CD14-positive monocyte (primary cell): ENCODE measurements around the gene TBL1XR1. TPM values are rescaled to one million over a fixed set of nuclear protein-coding genes. Genes with fewer than 3 reads are reported as not detected.
"Not testable (repeated sequence)": the region's sequence is repeated elsewhere in the genome, so short reads cannot be mapped to it uniquely, and the experiment has no call there.

ENCODE experiments used
- DNase-seq, 3 donors: peaks; one replicate each; pipeline ENCODE4 v3.0.0-alpha.2; 2011 to 2022
- H2AFZ ChIP-seq: 2 replicates; pipeline ENCODE4 v1.6.0; 2012; ENCODE audit warnings: mild to moderate bottlenecking, low read depth, low read length, inconsistent platforms; ENCODE audit not compliant: insufficient read depth, poor library complexity, severe bottlenecking
- H3K27ac ChIP-seq, 2 donors: 1 replicate in 1 of 2; 2 replicates in 1 of 2; pipeline ENCODE4 v1.5.1; 2012 to 2013; ENCODE audit warnings: low read length in 2 of 2, control low read depth in 1 of 2, inconsistent platforms in 1 of 2, low read depth in 1 of 2, mild to moderate bottlenecking in 1 of 2
- H3K27me3 ChIP-seq, 2 donors: one replicate each; pipeline versions ENCODE4 v1.6.0 to v1.6.1; 2011 to 2013; ENCODE audit warnings: low read length in 2 of 2; ENCODE audit not compliant: control insufficient read depth in 2 of 2, insufficient read depth in 2 of 2
- H3K36me3 ChIP-seq, 2 donors: replicated peaks in 1 of 2; 1 replicate in 1 of 2; 2 replicates in 1 of 2; pipeline versions ENCODE4 v1.5.1 to v1.6.1; 2012 to 2013; ENCODE audit warnings: low read length in 2 of 2, control low read depth in 1 of 2, inconsistent platforms in 1 of 2, mild to moderate bottlenecking in 1 of 2; ENCODE audit not compliant: insufficient read depth in 2 of 2, control insufficient read depth in 1 of 2
- H3K4me1 ChIP-seq, 2 donors: 1 replicate in 1 of 2; 2 replicates in 1 of 2; pipeline versions ENCODE4 v1.5.1 to v1.6.1; 2012 to 2013; ENCODE audit warnings: low read length in 2 of 2, control low read depth in 1 of 2, inconsistent platforms in 1 of 2, mild to moderate bottlenecking in 1 of 2, moderate library complexity in 1 of 2; ENCODE audit not compliant: insufficient read depth in 2 of 2, control insufficient read depth in 1 of 2
- H3K4me2 ChIP-seq: replicated peaks from 2 replicates; pipeline ENCODE3; 2012; ENCODE audit warnings: low read length, moderate library complexity, mild to moderate bottlenecking; ENCODE audit not compliant: poor library complexity, severe bottlenecking; ENCODE audit errors: extremely low read depth
- H3K4me3 ChIP-seq, 3 experiments: fragments of 200-600 bp in 1 of 3; sonication (generic) in 1 of 3; replicated peaks in 1 of 3; 1 replicate in 2 of 3; 2 replicates in 1 of 3; pipeline ENCODE4 v1.5.1; 2011 to 2013; ENCODE audit warnings: low read length in 3 of 3, mild to moderate bottlenecking in 3 of 3, control low read depth in 2 of 3, low read depth in 2 of 3, inconsistent platforms in 1 of 3, moderate library complexity in 1 of 3
- H3K79me2 ChIP-seq: 2 replicates; pipeline ENCODE4 v1.6.0; 2012; ENCODE audit warnings: mild to moderate bottlenecking, control low read depth, inconsistent platforms, low read length, moderate library complexity; ENCODE audit not compliant: insufficient read depth
- H3K9ac ChIP-seq: 2 replicates; pipeline ENCODE4 v1.6.0; 2017; ENCODE audit warnings: low read length, mild to moderate bottlenecking; ENCODE audit not compliant: insufficient read depth, poor library complexity, severe bottlenecking
- H3K9me3 ChIP-seq, 2 donors: replicated peaks in 1 of 2; 1 replicate in 1 of 2; 2 replicates in 1 of 2; pipeline versions ENCODE4 v1.5.1 to v1.6.1; 2012 to 2013; ENCODE audit warnings: low read length in 2 of 2, control low read depth in 1 of 2; ENCODE audit not compliant: control insufficient read depth in 1 of 2, insufficient read depth in 1 of 2
- H4K20me1 ChIP-seq: 2 replicates; pipeline ENCODE4 v1.6.0; 2012; ENCODE audit warnings: mild to moderate bottlenecking, low read length, control low read depth, moderate library complexity; ENCODE audit not compliant: insufficient read depth
- H3K27ac Mint-ChIP-seq, 7 donors: one replicate each; pipeline ENCODE4 v1.8.0; 2020; ENCODE audit warnings: mild to moderate bottlenecking in 7 of 7, mixed read lengths in 7 of 7, moderate library complexity in 6 of 7, inconsistent platforms in 2 of 7
- H3K27me3 Mint-ChIP-seq, 3 donors: one replicate each; pipeline ENCODE4 v1.8.0; 2021 to 2022; ENCODE audit warnings: low read depth in 3 of 3, mild to moderate bottlenecking in 3 of 3, mixed read lengths in 3 of 3, moderate library complexity in 3 of 3, inconsistent platforms in 1 of 3
- H3K36me3 Mint-ChIP-seq, 2 donors: one replicate each; pipeline ENCODE4 v1.8.0; 2020; ENCODE audit warnings: mixed read lengths in 2 of 2, inconsistent platforms in 1 of 2, mild to moderate bottlenecking in 1 of 2
- H3K4me1 Mint-ChIP-seq: one replicate; pipeline ENCODE4 v1.8.0; 2020; ENCODE audit warnings: mild to moderate bottlenecking, mixed read lengths
- H3K4me3 Mint-ChIP-seq, 2 donors: one replicate each; pipeline ENCODE4 v1.8.0; 2020; ENCODE audit warnings: mild to moderate bottlenecking in 2 of 2, mixed read lengths in 2 of 2, moderate library complexity in 1 of 2
- H3K9me3 Mint-ChIP-seq, 7 donors: one replicate each; pipeline ENCODE4 v1.8.0; 2020 to 2022; ENCODE audit warnings: mixed read lengths in 7 of 7, mild to moderate bottlenecking in 6 of 7, moderate library complexity in 6 of 7, inconsistent platforms in 2 of 7
- WGBS: methylation state at CpG from one replicate; pipeline ENCODE4 v1.1.5; 2013; ENCODE audit warnings: missing lambda C conversion rate; ENCODE audit not compliant: insufficient coverage; 5-methylcytosine and 5-hydroxymethylcytosine counted together
- intact Hi-C, 2 donors: fragments of 100-400 bp; cut with micrococcal nuclease; formaldehyde crosslinking; loops; one replicate each; pipeline versions ENCODE4 v1.15.0 to v1.15.1; 2023
- polyA plus RNA-seq, 3 donors: library from polyadenylated mRNA; depleted of rRNA in 1 of 3; unstranded in 2 of 3; stranded (reverse) in 1 of 3; fragments of 300-500 nt in 2 of 3; fragments of >200 nt in 1 of 3; fragmentation: Illumina TruSeq in 2 of 3; gene quantifications; 1 replicate in 2 of 3; 2 replicates in 1 of 3; pipeline ENCODE4 v1.2.3, GENCODE V29; 2012 to 2021
- TF ChIP-seq, protein P1 (sequence below): fragments of 200-600 bp; IDR thresholded peaks from one replicate; pipeline ENCODE4 v1.8.0; 2022; ENCODE audit warnings: antibody characterized with exemption, mild to moderate bottlenecking

The TBL1XR1 gene
- polyA plus RNA-seq, 3 donors: 10.2 to 20.4 (median 18.3) TPM

DNA sequence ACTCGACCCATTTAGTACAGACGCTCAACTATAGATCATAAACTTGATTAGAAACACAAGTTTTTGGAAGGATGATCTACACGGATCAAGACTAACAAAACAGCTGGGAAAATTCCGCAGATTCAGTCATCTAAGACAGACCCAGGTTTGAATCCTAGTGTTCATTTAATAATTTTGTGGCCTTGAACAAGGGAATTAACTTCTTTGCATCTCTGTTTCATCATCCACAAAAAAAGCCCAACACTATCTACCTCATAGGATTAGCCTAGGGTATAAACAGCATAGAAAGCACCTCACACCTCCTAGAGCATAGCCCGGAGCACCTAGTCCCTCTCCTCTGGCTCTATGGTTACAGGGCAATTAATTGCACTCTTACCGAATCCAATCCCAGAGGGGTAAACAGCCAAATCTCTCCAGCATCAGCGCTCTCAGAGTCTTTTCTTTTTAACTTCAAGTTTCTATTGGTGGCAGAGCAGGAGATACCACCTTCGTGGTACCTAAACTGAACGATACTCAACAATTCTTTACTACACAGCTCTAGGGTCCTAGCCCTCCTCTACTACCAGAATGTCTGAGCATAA is 3.5 kb downstream of the TBL1XR1 start:
- peak overlapping the region in 1 of 2 donors; percentile 92 for H3K27ac ChIP-seq
- TF ChIP-seq, protein P1, sequence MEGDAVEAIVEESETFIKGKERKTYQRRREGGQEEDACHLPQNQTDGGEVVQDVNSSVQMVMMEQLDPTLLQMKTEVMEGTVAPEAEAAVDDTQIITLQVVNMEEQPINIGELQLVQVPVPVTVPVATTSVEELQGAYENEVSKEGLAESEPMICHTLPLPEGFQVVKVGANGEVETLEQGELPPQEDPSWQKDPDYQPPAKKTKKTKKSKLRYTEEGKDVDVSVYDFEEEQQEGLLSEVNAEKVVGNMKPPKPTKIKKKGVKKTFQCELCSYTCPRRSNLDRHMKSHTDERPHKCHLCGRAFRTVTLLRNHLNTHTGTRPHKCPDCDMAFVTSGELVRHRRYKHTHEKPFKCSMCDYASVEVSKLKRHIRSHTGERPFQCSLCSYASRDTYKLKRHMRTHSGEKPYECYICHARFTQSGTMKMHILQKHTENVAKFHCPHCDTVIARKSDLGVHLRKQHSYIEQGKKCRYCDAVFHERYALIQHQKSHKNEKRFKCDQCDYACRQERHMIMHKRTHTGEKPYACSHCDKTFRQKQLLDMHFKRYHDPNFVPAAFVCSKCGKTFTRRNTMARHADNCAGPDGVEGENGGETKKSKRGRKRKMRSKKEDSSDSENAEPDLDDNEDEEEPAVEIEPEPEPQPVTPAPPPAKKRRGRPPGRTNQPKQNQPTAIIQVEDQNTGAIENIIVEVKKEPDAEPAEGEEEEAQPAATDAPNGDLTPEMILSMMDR: no peak
- no peak for DNase-seq
- H3K27me3 Mint-ChIP-seq: no peaks in the 10 kb centered on the region
- H3K4me2 ChIP-seq: no peak overlapping the region
- peaks cover 82% of the 10 kb centered on the region for H3K79me2 ChIP-seq
- H3K9ac ChIP-seq: no peak overlapping the region
- H3K27ac Mint-ChIP-seq: no peak overlapping the region
- H3K4me1 Mint-ChIP-seq: peaks cover 50% of the 10 kb centered on the region
- H2AFZ ChIP-seq: no peak overlapping the region
- H3K4me1 ChIP-seq: peaks cover 27 to 47% of the 10 kb centered on the region in 2 donors
- no peak overlapping the region for H3K4me3 ChIP-seq
- intact Hi-C loops: loop anchor here (10.0 kb wide), 3 partner anchors 61 to 411 kb away; no protein-coding TSS in a partner anchor
- no peaks in the 10 kb centered on the region for H3K36me3 ChIP-seq
- no peaks in the 10 kb centered on the region for H3K9me3 ChIP-seq
- H3K4me3 Mint-ChIP-seq: peak overlapping the region in 1 of 2 donors; percentile 4
- H3K9me3 Mint-ChIP-seq: peaks cover 0 to 2% (median 0%) of the 10 kb centered on the region in 7 donors
- 81% methylated on average over 6 of the region's 9 CpGs for WGBS
- no peaks in the 10 kb centered on the region for H3K27me3 ChIP-seq
- H3K36me3 Mint-ChIP-seq: peaks cover 0 to 4% of the 10 kb centered on the region in 2 donors
- peaks cover 28% of the 10 kb centered on the region for H4K20me1 ChIP-seq

DNA sequence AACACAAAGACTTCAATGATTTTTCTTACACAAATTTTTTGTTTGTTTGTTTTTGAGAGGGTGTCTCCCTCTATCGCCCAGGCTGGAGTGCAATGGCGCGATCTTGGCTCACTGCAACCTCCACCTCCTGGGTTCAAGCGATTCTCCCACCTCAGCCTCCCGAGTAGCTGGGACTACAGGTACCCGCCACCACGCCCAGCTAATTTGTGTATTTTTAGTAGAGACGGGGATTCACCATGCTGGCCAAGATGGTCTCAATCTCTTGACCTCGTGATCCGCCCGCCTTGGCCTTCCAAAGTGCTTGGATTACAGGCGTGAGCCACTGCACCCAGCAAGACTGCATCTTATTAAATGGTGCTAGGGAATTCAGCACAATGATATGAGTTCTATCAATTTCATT is 4.0 kb downstream of the TBL1XR1 start:
- H3K27ac Mint-ChIP-seq, H3K4me2 ChIP-seq, H3K9ac ChIP-seq, H3K36me3 ChIP-seq, H3K27me3 Mint-ChIP-seq, H3K36me3 Mint-ChIP-seq, H3K4me3 Mint-ChIP-seq, H3K27ac ChIP-seq, H3K4me3 ChIP-seq, H3K9me3 Mint-ChIP-seq, H3K27me3 ChIP-seq, H3K9me3 ChIP-seq, H2AFZ ChIP-seq, DNase-seq: not testable (repeated sequence)
- WGBS: 100% methylated on average over 2 of the region's 12 CpGs
- peaks cover 50% of the 10 kb centered on the region for H3K4me1 Mint-ChIP-seq
- peaks cover 33% of the 10 kb centered on the region for H4K20me1 ChIP-seq
- peaks cover 87% of the 10 kb centered on the region for H3K79me2 ChIP-seq
- intact Hi-C loops: loop anchor here (10.0 kb wide), 3 partner anchors 62 to 412 kb away; no protein-coding TSS in a partner anchor
- H3K4me1 ChIP-seq: peaks cover 24 to 42% of the 10 kb centered on the region in 2 donors
